Breast epithelium (tissue), 3 donors: ENCODE measurements around the gene MUC5AC.

Source experiments
- POLR2A ChIP-seq: fragments of 450-650 bp; IDR thresholded peaks from one replicate; pipeline ENCODE4 v1.6.1; 2016; ENCODE audit warnings: antibody characterized with exemption, mild to moderate bottlenecking, moderate library complexity
- POLR2AphosphoS5 ChIP-seq, 3 donors: sonication (generic); formaldehyde crosslinking; IDR thresholded peaks; one replicate each; pipeline ENCODE4 v1.6.1; 2017; ENCODE audit warnings: antibody characterized with exemption in 3 of 3
- TF ChIP-seq, protein P1 (sequence below), 3 donors: fragments of 450-650 bp; IDR thresholded peaks; one replicate each; pipeline ENCODE4 v1.5.1; 2016 to 2017; ENCODE audit warnings: antibody characterized with exemption in 3 of 3, mild to moderate bottlenecking in 3 of 3, moderate library complexity in 3 of 3

DNA sequence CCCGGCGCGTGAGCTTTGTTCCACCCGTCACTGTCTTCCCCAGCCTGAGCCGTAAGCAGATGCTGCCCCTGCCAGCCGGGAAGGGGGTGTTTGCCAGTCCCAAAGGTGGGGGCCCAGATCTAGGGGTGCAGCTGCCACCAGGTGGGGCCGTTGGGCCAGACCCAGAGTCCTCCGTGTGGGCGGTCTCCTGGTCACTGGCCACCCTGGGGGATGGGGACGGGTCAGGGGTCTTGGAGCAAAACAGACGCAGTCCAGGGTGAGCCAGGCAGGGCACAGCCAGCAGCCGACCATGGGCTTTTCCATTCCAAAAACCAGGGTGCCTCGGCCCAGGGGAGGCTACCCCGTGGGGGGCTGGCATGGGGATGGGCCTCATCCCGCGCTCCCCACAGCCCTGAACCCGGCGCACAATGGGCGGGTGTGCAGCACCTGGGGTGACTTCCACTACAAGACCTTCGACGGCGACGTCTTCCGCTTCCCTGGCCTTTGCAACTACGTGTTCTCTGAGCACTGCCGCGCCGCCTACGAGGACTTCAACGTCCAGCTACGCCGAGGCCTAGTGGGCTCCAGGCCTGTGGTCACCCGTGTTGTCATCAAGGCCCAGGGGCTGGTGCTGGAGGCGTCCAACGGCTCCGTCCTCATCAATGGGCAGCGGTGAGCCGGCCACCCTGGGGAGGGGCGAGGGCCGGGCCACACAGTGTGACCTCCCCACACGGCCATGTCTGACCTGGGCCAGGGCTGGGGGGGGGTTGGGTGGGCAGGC lies 68.7 kb downstream of the MUC5AC start:
- TF ChIP-seq, protein P1, sequence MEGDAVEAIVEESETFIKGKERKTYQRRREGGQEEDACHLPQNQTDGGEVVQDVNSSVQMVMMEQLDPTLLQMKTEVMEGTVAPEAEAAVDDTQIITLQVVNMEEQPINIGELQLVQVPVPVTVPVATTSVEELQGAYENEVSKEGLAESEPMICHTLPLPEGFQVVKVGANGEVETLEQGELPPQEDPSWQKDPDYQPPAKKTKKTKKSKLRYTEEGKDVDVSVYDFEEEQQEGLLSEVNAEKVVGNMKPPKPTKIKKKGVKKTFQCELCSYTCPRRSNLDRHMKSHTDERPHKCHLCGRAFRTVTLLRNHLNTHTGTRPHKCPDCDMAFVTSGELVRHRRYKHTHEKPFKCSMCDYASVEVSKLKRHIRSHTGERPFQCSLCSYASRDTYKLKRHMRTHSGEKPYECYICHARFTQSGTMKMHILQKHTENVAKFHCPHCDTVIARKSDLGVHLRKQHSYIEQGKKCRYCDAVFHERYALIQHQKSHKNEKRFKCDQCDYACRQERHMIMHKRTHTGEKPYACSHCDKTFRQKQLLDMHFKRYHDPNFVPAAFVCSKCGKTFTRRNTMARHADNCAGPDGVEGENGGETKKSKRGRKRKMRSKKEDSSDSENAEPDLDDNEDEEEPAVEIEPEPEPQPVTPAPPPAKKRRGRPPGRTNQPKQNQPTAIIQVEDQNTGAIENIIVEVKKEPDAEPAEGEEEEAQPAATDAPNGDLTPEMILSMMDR (IDR thresholded peaks at IDR 0.05) = no peak
- no peak for TF ChIP-seq POLR2A
- no peak for TF ChIP-seq POLR2AphosphoS5 (IDR thresholded peaks at IDR 0.05)
